Measurements from ENCODE around the gene ACOT13.
"Not testable (repeated sequence)": the region's sequence is repeated elsewhere in the genome, so short reads cannot be mapped to it uniquely, and the experiment has no call there.

DNA sequence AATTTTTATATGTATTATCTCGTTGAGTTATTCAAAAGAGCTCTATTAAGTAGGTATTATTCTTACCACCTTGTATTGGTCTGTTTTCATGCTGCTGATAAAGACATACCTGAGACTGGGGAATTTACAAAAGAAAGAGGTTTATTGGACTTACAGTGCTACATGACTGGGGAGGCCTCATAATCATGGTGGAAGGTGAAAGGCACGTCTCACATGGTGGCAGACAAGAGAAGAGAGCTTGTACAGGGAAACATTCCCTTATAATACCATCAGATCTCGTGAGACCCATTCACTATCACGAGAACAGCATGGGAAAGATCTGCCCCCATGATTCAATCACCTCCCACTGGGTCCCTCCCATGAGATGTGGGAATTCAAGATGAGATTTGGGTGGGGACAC, 87.5 kb downstream of the ACOT13 start:
- TF ChIP-seq, protein P1, sequence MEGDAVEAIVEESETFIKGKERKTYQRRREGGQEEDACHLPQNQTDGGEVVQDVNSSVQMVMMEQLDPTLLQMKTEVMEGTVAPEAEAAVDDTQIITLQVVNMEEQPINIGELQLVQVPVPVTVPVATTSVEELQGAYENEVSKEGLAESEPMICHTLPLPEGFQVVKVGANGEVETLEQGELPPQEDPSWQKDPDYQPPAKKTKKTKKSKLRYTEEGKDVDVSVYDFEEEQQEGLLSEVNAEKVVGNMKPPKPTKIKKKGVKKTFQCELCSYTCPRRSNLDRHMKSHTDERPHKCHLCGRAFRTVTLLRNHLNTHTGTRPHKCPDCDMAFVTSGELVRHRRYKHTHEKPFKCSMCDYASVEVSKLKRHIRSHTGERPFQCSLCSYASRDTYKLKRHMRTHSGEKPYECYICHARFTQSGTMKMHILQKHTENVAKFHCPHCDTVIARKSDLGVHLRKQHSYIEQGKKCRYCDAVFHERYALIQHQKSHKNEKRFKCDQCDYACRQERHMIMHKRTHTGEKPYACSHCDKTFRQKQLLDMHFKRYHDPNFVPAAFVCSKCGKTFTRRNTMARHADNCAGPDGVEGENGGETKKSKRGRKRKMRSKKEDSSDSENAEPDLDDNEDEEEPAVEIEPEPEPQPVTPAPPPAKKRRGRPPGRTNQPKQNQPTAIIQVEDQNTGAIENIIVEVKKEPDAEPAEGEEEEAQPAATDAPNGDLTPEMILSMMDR (IDR thresholded peaks at IDR 0.05) = not testable (repeated sequence)
- TF ChIP-seq POLR2A (IDR thresholded peaks at IDR 0.05) = not testable (repeated sequence)
